LNCaP clone FGC (cell line): ENCODE data around the gene PON2.
"Not testable (repeated sequence)": the region's sequence is repeated elsewhere in the genome, so short reads cannot be mapped to it uniquely, and the experiment has no call there.

Source experiments
- DNase-seq: peaks from one replicate; pipeline ENCODE4 v3.0.0-alpha.2; 2011; ENCODE audit warnings: low read depth
- H3K4me3 ChIP-seq: 2 replicates; pipeline ENCODE4 v1.5.1; 2011; ENCODE audit warnings: mild to moderate bottlenecking, low read depth, low read length, control low read depth
- TF ChIP-seq, protein P1 (sequence below): IDR thresholded peaks from 2 replicates; pipeline ENCODE4 v1.5.1; 2012; ENCODE audit warnings: mild to moderate bottlenecking; ENCODE audit not compliant: control insufficient read depth, insufficient read depth; ENCODE audit errors: extremely low read depth

The PON2 gene

DNA sequence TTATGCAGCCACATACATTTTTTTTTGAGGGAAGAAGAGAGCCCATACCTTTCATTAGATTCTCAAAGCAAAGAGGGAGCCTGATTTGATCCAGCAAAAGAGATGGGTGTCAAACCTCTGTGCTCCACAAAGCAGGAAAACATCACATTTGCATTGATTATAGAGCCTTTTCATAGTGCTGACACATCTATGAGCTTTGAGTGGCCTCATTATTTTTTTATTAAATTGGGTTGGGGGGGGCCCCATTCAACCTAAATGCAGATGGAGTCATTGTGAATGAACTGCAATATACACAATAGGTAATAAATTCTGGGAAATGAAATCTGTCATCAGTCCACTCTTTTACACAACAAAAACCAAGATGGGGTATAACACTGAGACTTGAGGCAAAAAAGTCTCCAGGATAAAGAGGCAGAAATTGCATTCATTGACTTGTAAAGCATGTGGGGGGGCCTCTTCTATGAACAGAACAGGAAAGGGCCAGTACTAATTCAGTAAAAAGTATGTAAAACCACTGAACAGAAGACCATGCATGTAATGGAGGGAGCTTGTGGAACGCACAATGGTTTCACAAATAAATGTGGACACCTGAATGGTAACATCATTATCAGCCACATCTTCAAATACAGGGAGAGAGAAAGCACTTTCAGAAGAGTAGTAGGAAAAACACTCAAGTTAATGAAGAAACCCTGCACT is 33.2 kb upstream of the PON2 start:
- DNase-seq, result no peak
- TF ChIP-seq, protein P1, sequence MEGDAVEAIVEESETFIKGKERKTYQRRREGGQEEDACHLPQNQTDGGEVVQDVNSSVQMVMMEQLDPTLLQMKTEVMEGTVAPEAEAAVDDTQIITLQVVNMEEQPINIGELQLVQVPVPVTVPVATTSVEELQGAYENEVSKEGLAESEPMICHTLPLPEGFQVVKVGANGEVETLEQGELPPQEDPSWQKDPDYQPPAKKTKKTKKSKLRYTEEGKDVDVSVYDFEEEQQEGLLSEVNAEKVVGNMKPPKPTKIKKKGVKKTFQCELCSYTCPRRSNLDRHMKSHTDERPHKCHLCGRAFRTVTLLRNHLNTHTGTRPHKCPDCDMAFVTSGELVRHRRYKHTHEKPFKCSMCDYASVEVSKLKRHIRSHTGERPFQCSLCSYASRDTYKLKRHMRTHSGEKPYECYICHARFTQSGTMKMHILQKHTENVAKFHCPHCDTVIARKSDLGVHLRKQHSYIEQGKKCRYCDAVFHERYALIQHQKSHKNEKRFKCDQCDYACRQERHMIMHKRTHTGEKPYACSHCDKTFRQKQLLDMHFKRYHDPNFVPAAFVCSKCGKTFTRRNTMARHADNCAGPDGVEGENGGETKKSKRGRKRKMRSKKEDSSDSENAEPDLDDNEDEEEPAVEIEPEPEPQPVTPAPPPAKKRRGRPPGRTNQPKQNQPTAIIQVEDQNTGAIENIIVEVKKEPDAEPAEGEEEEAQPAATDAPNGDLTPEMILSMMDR, result no peak
- H3K4me3 ChIP-seq, result no peak overlapping the region

DNA sequence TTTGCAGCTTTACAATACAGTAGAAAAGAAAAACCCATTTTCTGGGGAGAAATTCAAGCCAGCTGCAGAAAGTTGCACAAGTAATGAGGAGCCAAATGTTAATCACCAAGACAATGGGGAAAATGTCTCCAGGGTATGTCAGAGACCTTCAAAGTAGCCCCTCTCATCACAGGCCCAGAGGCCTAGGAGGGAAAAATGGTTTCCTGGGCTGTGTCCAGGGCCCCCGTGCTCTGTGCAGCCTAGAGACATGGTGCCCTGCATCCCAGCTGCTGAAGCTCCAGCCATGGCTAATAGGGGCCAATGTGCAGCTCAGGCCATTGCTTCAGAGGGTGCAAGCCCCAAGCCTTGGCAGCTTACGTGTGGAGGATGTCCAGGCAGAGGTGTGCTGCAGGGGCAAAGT is 25.8 kb upstream of the PON2 start:
- not testable (repeated sequence) for DNase-seq, H3K4me3 ChIP-seq

DNA sequence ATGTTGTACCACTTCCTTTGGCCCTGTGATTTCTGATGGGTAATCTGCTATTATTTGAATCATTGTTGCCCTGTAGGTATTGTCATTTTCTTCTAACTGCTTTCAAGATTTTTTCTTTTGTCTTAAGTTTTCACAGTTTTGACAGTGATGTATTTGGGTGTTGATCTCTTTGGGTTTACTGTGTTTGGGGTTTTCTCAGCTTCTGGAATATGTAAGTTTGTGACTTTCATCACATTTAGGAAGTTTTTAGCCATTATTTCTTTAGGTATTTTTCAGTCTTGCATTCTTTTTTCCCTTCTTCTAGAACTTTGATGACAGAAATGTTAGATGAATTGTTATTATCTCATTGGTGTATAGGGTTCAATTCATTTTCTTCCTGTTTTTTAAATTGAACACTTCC is 23.1 kb upstream of the PON2 start:
- no peak overlapping the region for H3K4me3 ChIP-seq
- TF ChIP-seq, protein P1, result no peak
- no peak for DNase-seq

DNA sequence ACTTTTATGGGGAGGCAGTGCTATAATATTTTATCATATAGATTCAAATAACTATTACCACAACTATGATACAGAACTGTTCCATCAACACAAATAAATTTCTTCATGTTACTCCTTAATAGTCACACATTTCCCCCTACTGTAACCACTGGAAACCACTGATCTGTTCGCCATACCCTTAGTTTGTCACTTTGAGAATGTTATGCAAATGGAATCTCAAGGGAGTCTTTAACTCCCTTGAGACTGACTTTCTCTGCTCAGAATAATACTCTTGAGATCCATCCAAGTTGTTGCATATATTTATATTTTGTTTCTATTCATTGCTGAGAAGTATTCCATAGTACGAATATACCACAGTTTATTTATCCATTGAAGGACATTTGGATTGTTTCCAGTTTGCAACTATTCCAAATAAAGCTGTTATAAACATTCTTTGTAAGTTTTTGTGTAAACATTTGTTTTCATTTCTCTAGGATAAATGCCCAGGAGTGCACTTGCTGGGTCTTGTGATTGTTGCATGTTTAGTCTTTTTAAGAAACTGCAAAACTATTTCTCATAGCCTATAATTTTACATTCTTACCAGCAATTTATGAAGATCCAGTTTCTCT is 19.7 kb upstream of the PON2 start:
- DNase-seq, result peak; percentile 54
- no peak overlapping the region for H3K4me3 ChIP-seq
- TF ChIP-seq, protein P1, result no peak

DNA sequence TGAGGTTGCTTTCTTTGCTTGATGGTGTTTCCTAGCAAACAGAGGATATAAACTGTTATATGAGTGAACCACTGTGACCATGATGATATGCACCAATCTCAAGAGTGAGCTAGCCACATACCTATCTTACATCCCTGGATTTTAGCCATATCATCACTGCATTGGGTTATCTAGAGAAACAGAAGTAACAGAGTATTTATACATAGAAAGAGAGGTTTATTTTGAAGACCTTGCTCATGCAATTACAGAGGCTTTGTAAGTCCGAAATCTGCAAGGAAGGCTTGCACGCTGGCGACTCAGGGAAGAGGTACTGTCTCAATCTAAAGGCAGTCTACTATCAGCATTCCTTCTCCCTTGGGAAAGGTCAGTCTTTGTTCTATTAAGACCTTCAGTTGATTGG is 11.8 kb upstream of the PON2 start:
- TF ChIP-seq, protein P1, result no peak
- no peak overlapping the region for H3K4me3 ChIP-seq
- DNase-seq, result no peak

DNA sequence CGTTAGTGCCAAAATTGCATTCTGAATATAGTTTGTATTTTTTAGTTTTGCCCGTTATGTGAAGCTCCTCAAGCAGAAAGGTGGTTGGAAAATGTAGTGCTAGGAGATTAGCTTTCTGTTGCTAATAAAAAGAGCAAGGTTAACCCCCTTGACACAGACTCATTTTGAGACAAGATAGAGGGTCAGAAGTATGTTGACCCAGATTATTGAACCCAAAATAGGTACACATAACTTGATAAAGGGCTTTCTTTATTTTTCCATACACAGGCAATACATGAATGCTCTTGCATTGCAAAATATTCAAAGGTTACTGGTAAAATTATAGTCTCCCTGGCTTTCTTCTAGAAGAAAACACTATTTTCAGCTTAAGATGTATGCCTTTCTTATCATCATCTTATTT is 10.0 kb upstream of the PON2 start:
- no peak overlapping the region for H3K4me3 ChIP-seq
- TF ChIP-seq, protein P1, result no peak
- no peak for DNase-seq

DNA sequence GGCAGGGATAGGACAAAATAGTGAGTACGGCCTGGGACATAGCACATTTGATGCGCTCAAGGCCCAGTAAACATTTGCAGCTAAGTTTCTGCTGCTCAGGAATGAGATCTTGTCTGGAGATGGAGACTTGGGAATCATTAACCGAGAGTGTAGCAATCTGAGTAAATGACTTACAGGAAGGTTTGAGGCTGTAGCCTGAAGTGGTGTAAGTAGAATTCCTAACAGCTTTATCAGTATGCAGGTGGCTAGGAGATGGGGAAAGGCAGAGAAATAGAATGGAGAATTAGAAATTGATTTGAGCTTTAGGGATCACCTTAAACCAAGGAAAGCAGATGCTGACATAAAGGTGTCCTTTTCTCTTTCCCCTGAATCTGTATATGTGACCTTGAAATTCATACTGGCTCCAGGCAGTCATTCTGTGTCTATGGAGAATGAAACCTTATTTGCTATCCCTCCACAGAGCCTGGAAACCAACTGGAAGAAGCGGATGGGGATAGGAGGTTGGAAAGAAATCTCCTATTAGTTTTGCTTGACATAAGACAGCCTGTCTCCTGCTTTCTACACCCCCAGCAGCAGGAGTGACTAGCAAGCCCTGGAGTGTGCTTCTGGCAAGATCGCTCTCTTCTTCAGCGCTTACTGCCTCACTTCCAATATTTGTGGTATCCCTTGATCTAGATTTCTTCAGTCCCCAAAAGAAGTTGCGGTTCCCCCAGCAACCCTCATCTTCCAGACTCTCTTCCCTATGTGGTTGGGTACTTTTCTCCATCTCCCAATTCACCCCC is 6.4 kb upstream of the PON2 start:
- no peak overlapping the region for H3K4me3 ChIP-seq
- TF ChIP-seq, protein P1, result no peak
- no peak for DNase-seq
